GM21717 (cell line): ENCODE data around the gene ZNF438.
"Not testable (repeated sequence)": the region's sequence is repeated elsewhere in the genome, so short reads cannot be mapped to it uniquely, and the experiment has no call there.

Experiments
- ATAC-seq: cut with Tn5 transposase; IDR thresholded peaks from one replicate; pipeline ENCODE4 v1.9.1; 2021; ENCODE audit warnings: mild to moderate bottlenecking, moderate library complexity; ENCODE audit not compliant: unreplicated experiment

ZNF438 gene, protein sequence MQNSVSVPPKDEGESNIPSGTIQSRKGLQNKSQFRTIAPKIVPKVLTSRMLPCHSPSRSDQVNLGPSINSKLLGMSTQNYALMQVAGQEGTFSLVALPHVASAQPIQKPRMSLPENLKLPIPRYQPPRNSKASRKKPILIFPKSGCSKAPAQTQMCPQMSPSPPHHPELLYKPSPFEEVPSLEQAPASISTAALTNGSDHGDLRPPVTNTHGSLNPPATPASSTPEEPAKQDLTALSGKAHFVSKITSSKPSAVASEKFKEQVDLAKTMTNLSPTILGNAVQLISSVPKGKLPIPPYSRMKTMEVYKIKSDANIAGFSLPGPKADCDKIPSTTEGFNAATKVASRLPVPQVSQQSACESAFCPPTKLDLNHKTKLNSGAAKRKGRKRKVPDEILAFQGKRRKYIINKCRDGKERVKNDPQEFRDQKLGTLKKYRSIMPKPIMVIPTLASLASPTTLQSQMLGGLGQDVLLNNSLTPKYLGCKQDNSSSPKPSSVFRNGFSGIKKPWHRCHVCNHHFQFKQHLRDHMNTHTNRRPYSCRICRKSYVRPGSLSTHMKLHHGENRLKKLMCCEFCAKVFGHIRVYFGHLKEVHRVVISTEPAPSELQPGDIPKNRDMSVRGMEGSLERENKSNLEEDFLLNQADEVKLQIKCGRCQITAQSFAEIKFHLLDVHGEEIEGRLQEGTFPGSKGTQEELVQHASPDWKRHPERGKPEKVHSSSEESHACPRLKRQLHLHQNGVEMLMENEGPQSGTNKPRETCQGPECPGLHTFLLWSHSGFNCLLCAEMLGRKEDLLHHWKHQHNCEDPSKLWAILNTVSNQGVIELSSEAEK

DNA sequence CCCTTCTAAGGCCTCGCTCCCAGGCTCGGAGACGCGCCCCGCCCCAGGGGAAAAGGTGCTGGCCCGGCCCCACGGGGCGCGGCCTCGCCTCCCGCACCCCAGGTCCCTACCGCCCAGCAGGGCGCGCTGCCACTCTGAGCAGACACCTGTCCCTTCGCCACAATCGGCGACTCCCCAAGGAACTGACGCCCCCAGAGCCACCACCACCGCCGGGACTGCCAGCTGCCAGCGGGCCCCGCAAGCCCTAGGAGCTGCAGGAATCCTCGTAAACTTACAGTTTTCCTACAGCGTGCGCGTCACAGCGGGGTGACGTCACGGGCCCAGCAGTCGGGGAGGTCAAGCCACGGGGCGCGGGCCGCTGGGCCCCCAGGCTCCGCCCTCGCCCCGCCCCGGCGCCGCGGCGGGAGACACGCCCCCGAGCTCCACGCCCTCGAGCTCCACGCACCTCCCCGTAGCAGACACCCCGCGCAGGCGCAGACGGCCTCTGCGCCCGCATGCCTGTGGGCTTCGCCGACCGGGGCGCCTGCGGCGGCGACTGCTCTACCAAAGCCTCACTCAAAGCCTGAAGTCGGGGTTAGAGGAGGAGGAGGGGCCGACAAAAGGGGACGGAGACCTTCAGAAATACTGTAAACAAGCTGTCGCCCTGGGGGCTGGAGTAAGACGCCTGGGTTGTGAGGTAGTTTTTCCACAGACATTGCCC, at the start of gene ZNF438:
TSS of gene ZNF438 (minus strand) at position 308 of the 700 bp plus-strand sequence. CDS start 154,831 bp downstream, outside the sequence.
- ATAC-seq = peak; percentile 84

DNA sequence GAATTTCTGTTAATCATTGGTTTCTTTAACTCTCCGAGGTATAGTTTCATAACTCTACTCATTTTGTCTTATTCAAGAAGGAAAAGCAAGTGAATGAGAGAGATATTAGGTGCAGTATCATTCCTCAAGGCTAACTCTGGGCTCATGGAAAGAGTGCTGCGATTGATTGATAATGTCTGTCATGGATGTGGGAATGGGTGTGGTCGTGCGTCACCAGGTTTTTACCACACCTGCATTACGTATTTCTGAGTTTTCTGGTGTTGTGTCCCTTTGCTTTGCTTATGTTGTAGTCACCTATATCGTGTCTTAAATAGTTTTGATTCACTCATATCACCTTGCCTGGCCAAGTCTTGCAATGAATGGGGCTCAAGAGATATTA, 44.9 kb upstream of the ZNF438 start:
- no peak for ATAC-seq

DNA sequence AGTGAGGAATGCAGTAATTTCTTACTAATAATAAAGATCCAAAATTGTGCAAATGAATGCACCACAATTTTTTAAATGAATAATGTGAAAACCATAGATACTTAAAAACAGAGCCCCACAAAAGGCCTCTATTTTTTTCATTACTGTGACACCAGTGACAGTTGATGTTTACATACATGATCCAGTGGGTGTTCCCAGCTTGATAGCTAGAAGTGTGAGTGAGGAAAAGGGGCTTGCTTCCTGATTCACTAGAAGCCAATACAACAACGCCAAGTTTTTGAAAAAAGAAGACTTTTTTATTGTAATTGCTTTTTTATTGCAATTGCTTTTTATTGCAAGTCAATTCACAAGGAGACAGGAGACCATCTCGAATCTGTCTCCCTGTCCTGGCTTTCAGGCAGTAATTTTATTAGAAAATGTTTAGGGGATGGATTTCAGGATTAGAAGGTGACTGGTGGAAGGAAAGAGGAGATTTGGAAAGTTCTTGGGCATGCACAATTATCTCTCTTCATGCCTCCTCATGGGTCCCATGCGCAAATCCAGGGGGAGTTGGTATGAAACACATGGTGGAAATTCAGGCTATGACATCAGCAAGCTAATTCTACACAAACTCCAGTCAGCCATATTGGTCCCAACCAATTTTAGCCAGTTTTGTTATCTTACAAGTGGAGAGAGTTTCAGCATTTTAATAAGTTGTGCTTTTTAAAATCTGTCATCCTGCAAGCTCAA, 44.4 kb upstream of the ZNF438 start:
- ATAC-seq = no peak

DNA sequence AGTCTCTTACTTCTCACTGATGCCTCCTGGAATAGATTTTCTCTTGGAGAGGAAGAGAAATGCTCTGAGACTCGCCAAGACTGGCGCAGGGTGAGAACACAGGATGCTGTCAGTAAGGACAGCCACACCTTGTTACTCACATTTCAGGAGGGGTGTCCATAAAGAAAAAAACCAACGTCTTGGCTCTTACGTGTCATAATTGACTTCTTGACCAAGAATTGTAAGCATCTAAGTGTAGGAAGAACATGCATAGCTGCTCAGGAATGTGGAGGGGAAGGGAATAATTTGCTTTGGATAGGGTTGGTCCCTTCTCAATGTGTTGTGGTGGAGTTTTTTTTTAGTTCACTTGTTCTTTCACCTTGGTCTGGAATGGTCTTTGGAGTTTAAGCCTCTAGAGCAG, 43.8 kb upstream of the ZNF438 start:
- no peak for ATAC-seq

DNA sequence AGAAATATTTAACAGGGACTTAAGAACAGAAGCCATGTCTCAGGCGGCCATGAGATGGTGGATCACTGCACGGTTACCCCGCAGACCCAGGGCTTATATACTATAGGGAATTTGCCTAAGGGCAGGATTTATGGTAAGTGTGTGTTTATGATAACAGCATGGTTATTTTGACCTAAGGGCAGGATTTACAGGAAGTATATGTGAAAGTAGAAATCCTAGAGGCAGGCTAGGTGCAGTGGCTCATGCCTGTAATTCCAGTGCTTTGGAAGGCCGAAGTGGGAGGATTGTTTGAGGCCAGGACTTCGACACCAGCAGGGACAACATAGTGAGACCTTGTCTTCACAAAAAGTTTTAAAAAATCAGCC, 43.0 kb upstream of the ZNF438 start:
- no peak for ATAC-seq

DNA sequence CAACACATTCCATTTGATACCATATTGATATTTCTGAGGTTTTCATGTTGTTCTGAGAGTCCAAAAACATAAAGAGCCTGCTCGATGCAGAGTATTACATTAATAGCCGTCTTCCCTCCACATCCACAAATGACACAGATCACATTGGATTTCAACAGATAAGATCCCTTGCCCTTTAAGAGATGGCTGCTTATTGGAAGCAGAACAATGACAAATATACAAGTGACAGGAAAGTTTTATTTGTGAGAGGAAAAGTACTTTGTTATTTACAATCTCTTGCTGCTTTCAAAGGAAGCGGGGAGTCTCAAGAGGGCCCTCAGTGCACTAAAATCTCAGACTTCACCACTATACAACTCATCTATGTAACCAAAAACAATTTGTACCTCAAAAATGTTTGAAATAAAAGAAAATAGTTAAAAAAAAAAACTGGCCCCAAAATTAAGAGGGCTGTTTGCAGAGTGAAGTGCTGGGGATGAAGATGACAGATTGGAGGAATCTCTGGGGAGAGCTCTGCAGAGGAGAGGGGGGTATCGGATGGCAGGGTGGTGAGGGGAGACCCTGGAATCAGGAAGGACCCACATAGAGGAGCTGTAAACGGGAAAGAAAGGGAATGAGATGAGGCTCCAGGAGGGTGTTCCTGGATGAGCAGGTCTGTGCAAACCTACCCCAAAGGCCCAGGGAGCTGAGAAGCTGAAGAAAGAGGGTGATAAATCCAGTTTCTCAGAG, 42.5 kb upstream of the ZNF438 start:
- no peak for ATAC-seq

DNA sequence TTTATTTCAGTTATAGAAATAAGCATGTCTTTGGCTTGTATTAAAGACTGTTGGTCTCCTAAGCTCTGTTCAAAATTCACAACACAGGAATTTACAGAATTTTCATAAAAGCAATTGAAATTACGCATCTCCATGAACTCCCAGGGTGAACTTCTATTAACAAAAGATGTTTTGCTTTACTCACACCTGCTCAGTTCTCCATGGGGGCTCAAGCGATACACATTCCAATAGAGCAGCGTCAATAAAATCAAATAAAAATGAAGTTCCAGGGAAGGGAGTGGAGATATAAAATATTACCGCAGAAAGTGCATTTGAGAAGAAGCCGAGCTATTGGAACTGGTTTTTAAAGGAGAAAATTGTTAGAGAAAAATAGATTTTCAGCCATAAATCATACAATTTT, 41.5 kb upstream of the ZNF438 start:
- ATAC-seq = no peak

DNA sequence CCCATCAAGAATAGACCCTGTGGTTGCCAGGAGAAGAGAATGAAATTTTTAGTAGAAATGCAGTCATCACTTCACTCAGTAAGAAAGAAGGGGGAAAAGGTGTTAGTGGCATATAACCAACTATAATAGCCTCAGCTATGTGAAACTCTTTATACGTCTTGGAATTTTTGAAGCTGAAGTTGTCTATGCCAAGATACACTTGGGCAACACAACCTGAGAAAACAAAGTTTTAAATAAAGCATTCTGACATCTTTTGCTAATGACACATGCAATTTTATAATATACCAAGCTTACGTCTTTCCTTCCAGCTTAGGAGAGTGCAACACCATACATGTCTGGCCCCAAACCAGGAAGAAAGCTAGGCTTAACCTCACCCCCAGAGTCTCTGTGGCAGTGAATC, 40.8 kb upstream of the ZNF438 start:
- ATAC-seq = no peak

DNA sequence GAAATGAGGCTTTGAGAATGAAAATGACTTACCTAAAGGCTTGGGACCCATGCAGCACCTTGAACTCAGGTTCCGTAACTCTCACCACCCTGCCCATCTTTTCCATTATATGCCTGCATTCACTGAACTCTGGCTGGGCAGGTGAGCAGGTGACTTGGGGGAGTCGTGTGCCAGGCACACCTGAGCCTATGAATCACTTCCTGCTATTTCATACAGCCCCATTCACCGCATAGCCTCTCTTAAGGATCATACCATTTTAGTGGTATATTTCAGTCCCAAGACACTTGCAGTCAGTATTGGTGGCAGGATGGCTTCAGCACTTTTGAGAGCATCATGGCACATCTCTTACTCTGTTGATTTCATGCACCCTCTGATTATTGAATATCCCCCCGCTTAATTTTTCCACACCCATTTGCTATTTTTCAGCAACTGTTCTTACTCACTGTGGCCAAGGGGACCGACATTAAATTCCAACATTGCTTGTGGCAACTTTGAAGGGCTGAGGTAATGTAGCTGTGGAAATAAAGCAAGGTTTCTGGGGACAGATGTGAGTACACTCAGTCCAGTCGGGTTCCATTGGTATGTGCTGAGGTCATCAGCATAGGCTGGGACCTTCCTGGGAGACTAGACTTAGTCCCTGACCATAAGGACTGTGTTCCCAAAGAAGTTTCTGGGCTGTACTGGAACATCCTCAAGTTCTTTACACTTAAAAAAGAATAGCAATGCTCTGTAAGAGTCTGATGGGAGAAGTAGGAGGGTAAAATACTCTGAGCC, 39.8 kb upstream of the ZNF438 start:
- ATAC-seq = no peak

DNA sequence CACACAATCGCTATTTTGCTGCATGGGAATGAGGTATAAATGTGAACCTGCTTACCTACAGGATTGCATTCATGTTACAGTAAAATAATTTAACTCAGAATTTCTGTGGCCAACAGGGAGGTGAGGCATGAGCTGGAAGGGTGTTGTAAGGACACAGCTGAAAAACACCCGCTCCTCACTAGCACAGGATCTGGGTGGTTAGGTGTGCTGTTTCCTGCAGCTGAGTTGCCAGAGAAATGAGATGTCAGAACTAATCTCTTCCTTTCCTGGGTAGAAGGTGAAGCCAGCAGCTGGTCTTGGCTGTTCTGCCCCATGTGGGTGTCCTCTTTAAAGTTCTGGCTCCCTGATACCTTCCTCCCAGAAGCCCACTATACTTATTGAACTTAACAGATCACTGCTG, 39.0 kb upstream of the ZNF438 start:
- ATAC-seq = no peak

DNA sequence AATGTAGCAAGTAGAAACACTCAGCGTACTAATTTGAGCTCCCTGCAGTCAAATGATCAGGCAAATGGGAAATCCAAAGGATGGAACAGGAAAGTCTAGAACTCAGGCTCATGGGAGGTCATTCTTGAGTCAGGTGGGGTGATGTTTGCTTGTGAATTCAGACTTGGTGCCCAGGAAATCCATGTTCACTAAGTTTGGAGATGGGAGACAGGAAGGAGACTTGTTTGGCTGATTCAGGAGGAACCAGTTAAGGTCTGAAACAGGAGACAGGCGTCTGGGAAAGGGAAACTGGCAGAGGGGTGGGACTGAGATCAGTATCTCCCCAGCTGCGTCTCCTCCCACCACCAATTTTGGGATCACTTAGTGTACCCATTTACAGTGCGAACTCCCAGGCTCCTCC, 38.4 kb upstream of the ZNF438 start:
- no peak for ATAC-seq

DNA sequence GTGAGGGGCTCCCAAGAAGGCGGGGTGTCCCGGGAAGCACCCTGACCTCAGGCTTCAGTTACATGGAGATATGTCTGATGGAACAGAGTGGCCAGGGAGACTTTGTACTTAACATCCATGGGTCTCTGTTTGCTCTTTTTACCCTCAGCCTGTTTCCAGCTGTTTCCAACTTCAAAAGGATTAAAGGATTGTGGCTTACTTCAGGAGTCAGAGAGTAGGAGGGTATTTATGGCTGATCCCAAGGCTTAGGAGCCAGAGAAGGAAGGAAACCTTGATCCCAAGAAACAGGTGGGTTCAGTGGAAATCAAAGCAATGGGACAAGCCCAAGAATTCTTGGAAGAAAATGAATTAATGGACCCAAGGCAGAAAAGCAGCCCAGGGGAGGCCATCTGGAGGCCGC, 37.7 kb upstream of the ZNF438 start:
- ATAC-seq = no peak

DNA sequence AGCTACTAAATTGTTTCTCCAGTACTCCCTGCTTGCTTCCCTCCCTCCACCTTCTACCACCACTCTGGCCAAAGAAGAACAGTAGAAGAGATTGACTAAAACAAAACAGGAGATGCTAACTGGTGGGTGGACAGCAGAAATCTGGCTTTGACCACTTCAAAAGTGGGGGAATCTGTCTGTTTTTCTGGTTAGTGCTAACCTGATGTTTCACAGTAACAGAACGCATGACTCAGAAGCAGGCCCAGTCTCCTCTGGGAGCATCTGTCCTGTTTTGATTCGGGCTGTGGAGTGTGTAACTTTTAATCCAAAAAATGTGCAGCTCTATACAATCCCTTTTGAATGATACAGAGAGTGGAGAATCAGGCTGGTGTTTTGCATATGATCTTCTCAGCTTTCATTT, 32.7 kb upstream of the ZNF438 start:
- no peak for ATAC-seq

DNA sequence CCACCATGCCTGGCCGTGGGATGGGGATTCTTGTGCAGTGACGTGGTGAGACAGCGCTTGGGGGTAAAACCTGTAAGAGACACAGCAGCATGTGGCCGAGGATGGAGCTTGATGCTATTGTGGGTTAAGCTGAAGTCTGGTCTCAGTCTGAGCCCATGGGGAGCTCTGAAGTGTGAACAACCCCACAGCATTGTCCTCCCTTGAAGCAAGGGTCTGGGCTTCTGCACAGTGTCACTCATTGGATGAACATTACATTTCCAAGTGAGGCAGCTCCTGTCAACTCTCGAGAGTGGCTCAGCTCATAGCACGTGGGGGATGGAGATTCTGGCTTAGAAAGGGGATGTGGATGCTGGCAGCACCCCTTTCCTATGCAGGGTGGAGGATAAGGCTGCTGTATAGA, 32.2 kb upstream of the ZNF438 start:
- no peak for ATAC-seq

DNA sequence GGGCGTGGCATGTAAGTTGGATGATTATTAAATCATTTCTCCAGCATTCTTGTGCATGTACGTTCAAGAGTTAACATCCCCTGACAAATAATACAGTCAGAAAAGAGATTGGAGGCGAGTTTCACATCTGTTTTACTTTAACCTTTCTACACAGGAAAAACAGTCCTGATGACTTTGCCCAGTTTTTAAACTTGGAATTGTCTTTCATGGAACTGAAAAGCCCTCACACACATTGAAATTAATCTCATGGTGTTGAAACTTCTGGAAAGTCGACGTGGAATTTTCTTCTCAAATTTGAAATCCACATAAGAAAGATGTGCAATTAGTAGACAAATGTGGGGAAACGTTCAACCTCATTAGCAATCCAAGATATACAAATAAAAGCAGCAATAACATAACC, 31.2 kb upstream of the ZNF438 start:
- no peak for ATAC-seq

DNA sequence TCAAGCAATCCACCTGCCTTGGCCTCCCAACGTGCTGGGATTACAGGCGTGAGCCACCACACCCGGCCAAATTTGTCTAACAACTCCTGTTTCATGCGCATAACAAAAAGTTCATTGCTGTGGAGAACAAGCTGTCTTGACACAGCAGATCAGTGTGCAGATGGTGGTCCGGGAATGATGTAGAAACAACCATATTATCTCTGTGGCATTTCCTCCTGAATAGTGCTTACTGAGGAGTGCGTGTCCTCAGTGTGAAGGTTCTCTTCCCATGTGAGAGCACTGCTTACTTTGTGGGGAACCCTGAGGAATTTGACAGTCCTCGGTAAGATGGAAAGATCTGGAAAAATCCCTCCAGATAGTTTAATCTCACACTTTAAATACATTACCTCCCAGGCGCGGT, 30.3 kb upstream of the ZNF438 start:
- ATAC-seq = no peak

DNA sequence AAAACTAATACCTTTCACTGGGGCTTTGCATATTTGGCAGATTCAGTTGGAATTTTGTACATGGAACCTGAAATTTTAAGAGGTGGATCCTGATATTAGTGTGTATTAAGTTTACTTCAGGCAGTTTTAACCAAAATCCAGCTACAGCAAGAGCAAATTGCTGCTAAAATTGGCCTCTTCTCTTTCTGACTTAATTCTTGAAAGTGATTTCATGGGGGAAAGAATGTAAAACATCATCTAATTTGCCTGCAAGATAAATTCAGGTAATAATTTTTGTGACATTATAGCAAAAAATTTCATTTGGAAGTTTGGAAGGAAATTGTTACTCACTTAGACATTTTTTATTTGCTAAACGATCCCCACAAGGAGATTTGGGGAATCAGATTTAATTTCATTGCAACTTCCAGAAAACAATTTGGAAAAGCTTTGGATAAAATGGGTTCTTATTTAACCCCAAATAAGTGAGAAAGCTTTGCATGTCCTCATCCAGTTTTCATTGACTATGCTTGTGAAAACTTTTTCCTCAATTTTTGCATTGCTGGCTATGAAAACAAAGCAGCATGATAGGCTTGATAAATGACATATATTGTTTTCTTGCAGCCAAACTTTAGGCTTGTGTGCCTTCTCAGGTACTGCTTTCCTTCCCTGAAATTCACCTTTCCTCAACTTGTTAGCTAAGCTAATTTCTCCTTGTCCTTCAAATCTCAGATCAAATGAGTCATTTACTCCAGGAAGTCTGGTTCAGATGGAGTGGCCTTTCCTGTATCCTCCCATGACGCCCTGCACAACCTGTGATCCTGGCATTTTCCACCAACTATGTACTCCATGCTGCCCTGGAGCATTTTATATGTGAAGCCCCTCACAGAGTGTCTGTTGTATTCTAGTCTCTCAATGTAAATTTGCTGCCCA, 27.4 kb upstream of the ZNF438 start:
- ATAC-seq = no peak

DNA sequence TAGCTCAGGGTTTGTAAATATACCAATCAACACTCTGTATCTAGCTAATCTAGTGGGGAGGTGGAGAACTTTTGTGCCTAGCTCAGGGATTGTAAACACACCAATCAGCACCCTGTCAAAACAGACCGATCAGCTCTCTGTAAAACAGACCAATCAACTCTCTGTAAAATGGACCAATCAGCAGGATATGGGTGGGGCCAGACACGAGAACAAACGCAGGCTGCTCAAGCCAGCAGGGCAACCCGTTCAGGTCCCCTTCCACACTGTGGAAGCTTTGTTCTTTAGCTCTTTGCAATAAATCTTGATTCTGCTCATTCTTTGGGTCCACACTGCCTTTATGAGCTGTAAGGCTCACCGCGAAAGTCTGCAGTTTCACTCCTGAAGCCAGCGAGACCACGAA, 25.0 kb upstream of the ZNF438 start:
- ATAC-seq = not testable (repeated sequence)
